Caco-2 (cell line): Measurements from ENCODE around the gene THAP11. TPM values are rescaled to one million over a fixed set of nuclear protein-coding genes. Genes with fewer than 3 reads are reported as not detected.

Source experiments
- BruUV-seq: library from RNA; stranded (reverse); fragments of 400-500 nt; replicated peaks from 2 replicates; lab custom pipeline; 2021; lab: Mats Ljungman, UMichigan
- CTCF ChIA-PET: fragments of 300-600 bp; sonication (Branson Sonifier 250); formaldehyde crosslinking; loops from one replicate; lab custom pipeline; 2022; ENCODE audit warnings: antibody characterized with exemption; lab: Charles Lee
- POLR2A ChIA-PET: fragments of 300-600 bp; sonication (Branson Sonifier 250); formaldehyde crosslinking; loops from one replicate; lab custom pipeline; 2022; ENCODE audit warnings: antibody characterized with exemption; lab: Charles Lee
- DNase-seq, 2 experiments: peaks; one replicate each; pipeline versions ENCODE4 v3.0.0 to v3.0.0-alpha.2; 2020 to 2022
- H3K27me3 ChIP-seq: replicated peaks from 2 replicates; pipeline ENCODE4 v1.6.0; 2011; ENCODE audit warnings: low read length; ENCODE audit not compliant: control insufficient read depth, insufficient read depth
- H3K36me3 ChIP-seq: 2 replicates; pipeline ENCODE4 v1.5.1; 2011; ENCODE audit warnings: low read length; ENCODE audit not compliant: control insufficient read depth, insufficient read depth
- H3K4me1 ChIP-seq: fragments of 250-450 bp; sonication (Bioruptor Pico); 2 replicates; pipeline ENCODE4 v1.5.1; 2020; ENCODE audit warnings: mild to moderate bottlenecking
- H3K4me3 ChIP-seq: 2 replicates; pipeline ENCODE4 v1.5.1; 2011; ENCODE audit warnings: low read depth, mild to moderate bottlenecking, control low read depth, low read length
- H3K9me3 ChIP-seq: fragments of 250-450 bp; sonication (Bioruptor Pico); 2 replicates; pipeline ENCODE4 v1.5.1; 2020; ENCODE audit warnings: mild to moderate bottlenecking, moderate library complexity
- H3K27ac Mint-ChIP-seq: one replicate; pipeline ENCODE4 v1.8.0; 2022; ENCODE audit warnings: mixed read lengths; ENCODE audit not compliant: unreplicated experiment
- H3K27me3 Mint-ChIP-seq: one replicate; pipeline ENCODE4 v1.8.0; 2022; ENCODE audit warnings: mixed read lengths; ENCODE audit not compliant: insufficient read depth, unreplicated experiment
- H3K36me3 Mint-ChIP-seq: one replicate; pipeline ENCODE4 v1.8.0; 2022; ENCODE audit warnings: mild to moderate bottlenecking, mixed read lengths; ENCODE audit not compliant: insufficient read depth, unreplicated experiment
- H3K4me1 Mint-ChIP-seq: one replicate; pipeline ENCODE4 v1.8.0; 2022; ENCODE audit warnings: low read depth, mixed read lengths; ENCODE audit not compliant: unreplicated experiment
- H3K4me3 Mint-ChIP-seq: one replicate; pipeline ENCODE4 v1.8.0; 2022; ENCODE audit warnings: mild to moderate bottlenecking, moderate library complexity, mixed read lengths; ENCODE audit not compliant: unreplicated experiment
- H3K9me3 Mint-ChIP-seq: one replicate; pipeline ENCODE4 v1.8.0; 2022; ENCODE audit warnings: mixed read lengths; ENCODE audit not compliant: unreplicated experiment
- CTCF ChIP-seq, 2 experiments: fragments of 200-600 bp in 1 of 2; IDR thresholded peaks; 1 replicate in 1 of 2; 2 replicates in 1 of 2; pipeline versions ENCODE4 v1.5.1 to v1.8.0; 2011 to 2022; ENCODE audit warnings: antibody characterized with exemption in 1 of 2, control low read depth in 1 of 2, inconsistent platforms in 1 of 2, low read depth in 1 of 2, low read length in 1 of 2, mild to moderate bottlenecking in 1 of 2, moderate library complexity in 1 of 2; ENCODE audit not compliant: insufficient read depth in 1 of 2, severe bottlenecking in 1 of 2, unreplicated experiment in 1 of 2
- intact Hi-C: fragments of 100-400 bp; cut with micrococcal nuclease; formaldehyde crosslinking; loops from one replicate; pipeline ENCODE4 v1.10.0; 2022; ENCODE audit not compliant: unreplicated experiment
- total RNA-seq: library from RNA; stranded (reverse); gene quantifications from 2 replicates; pipeline ENCODE4 v1.2.3, GENCODE V29; 2022

THAP11 gene
- total RNA-seq, 1 experiment from 2014 or later = 46.8 TPM

GRCh38 chr16:67880584-67880983 is 38.5 kb downstream of the THAP11 start:
- ChIA-PET POLR2A (no interaction called here), CTCF (interaction anchor here (1.6 kb wide), 1 partner anchor 15 kb away, joined by 4 read pairs; no protein-coding TSS in a partner anchor)
- H3K27me3 Mint-ChIP-seq = no peaks in the 10 kb centered on the region
- no peak overlapping the region for H3K4me3 Mint-ChIP-seq
- no peak overlapping the region for H3K4me3 ChIP-seq
- TF ChIP-seq CTCF (IDR thresholded peaks at IDR 0.05; ENCODE audit: insufficient read depth in 1 of 2, low read depth in 1 of 2, low read length in 1 of 2, severe bottlenecking in 1 of 2, unreplicated experiment in 1 of 2) = no peak
- H3K4me1 ChIP-seq = peaks cover 39% of the 10 kb centered on the region
- H3K9me3 Mint-ChIP-seq = no peaks in the 10 kb centered on the region
- H3K27me3 ChIP-seq = no peaks in the 10 kb centered on the region
- intact Hi-C loops = no loop called here
- DNase-seq = no peak
- H3K4me1 Mint-ChIP-seq = peaks cover 37% of the 10 kb centered on the region
- H3K27ac Mint-ChIP-seq = peak overlapping the region; percentile 96
- H3K36me3 Mint-ChIP-seq = peaks cover 83% of the 10 kb centered on the region
- no peaks in the 10 kb centered on the region for H3K9me3 ChIP-seq
- no TSS peak for BruUV-seq
- peaks cover 20% of the 10 kb centered on the region for H3K36me3 ChIP-seq

- H3K27me3 ChIP-seq = no peaks in the 10 kb centered on the region
- Mint-ChIP-seq H3K4me1 (peaks cover 37% of the 10 kb centered on the region), H3K4me3 (no peak overlapping the region), H3K27me3 (no peaks in the 10 kb centered on the region), H3K27ac (peak overlapping the region; percentile 96), H3K36me3 (peaks cover 82% of the 10 kb centered on the region), H3K9me3 (no peaks in the 10 kb centered on the region)
- no peaks in the 10 kb centered on the region for H3K9me3 ChIP-seq
- peaks cover 14% of the 10 kb centered on the region for H3K36me3 ChIP-seq
- intact Hi-C loops = no loop called here
- ChIA-PET POLR2A (interaction anchor here (1.7 kb wide), 1 partner anchor 54 kb away, joined by 9 read pairs; no protein-coding TSS in a partner anchor), CTCF (interaction anchor here (0.9 to 5.0 kb wide), 2 partner anchors 26 to 54 kb away, joined by 13 to 47 read pairs; partner anchors contain the start of gene PSMB10)
- TF ChIP-seq CTCF (IDR thresholded peaks at IDR 0.05; ENCODE audit: insufficient read depth in 1 of 2, low read depth in 1 of 2, low read length in 1 of 2, severe bottlenecking in 1 of 2, unreplicated experiment in 1 of 2) = no peak
- no peak for DNase-seq
- no TSS peak for BruUV-seq
- H3K4me3 ChIP-seq = no peak overlapping the region
- H3K4me1 ChIP-seq = peaks cover 43% of the 10 kb centered on the region
Observed at GRCh38 chr16:67881621-67882161, 39.6 kb downstream of the THAP11 start.

GRCh38 chr16:67882374-67883145 is 40.4 kb downstream of the THAP11 start:
- Mint-ChIP-seq H3K4me1 (peaks cover 37% of the 10 kb centered on the region), H3K27ac (peak overlapping the region; percentile 96), H3K27me3 (no peaks in the 10 kb centered on the region), H3K36me3 (peaks cover 75% of the 10 kb centered on the region), H3K4me3 (peak overlapping the region; percentile 61), H3K9me3 (no peaks in the 10 kb centered on the region)
- no peak for DNase-seq
- Histone ChIP-seq H3K4me3 (no peak overlapping the region), H3K9me3 (no peaks in the 10 kb centered on the region), H3K36me3 (peaks cover 11% of the 10 kb centered on the region), H3K27me3 (no peaks in the 10 kb centered on the region), H3K4me1 (peaks cover 43% of the 10 kb centered on the region)
- POLR2A ChIA-PET = interaction anchor here (0.5 to 1.7 kb wide), 3 partner anchors 17 to 53 kb away, joined by 3 to 9 read pairs (median 4); no protein-coding TSS in a partner anchor
- CTCF ChIA-PET = interaction anchor here (0.5 to 5.0 kb wide), 19 partner anchors 9 to 212 kb away, joined by 3 to 47 read pairs (median 6); partner anchors contain the start of genes CTRL, EDC4, NUTF2 and PSMB10
- peak in 1 of 2 experiments; percentile 10 for TF ChIP-seq CTCF (IDR thresholded peaks at IDR 0.05; ENCODE audit: insufficient read depth in 1 of 2, low read depth in 1 of 2, low read length in 1 of 2, severe bottlenecking in 1 of 2, unreplicated experiment in 1 of 2)
- intact Hi-C loops = loop anchor here (1.0 kb wide), 2 partner anchors 9 to 46 kb away; partner anchors contain the start of gene EDC4
- BruUV-seq = no TSS peak
